NCI-H524 (cell line): ENCODE measurements around the gene SHC1.

ENCODE experiments used
- DNase-seq, 2 experiments: peaks; one replicate each; lab custom pipeline; 2025; lab: John Stamatoyannopoulos, UW

The SHC1 gene

DNA sequence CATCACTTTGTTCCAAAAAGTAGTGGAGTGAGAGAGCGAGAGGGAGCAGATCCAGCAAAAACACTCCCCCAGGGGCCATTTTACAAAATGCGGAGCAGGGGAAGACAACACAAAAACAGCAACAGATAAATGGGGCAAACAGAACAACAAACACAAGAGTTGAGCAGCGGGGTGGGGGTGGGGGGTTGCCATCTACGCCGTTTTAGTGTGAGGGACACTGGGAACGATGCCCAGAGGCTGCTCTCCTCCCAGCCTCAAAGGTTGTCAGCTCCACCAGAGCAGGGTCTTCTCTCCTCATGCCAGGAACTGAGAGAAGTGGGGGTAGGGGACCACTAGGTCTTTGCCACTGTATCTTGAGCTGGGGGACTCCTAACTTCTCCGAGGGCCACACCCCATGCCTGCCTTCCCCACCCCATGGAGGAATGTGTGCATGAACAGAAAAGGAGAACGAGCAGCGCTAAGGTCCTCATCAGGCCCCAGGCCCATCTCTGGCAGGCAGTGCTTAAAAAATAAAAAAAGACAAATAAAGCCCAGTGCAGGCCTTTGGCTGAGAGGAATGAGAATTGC lies 13.4 kb downstream of the SHC1 start:
- no peak for DNase-seq

DNA sequence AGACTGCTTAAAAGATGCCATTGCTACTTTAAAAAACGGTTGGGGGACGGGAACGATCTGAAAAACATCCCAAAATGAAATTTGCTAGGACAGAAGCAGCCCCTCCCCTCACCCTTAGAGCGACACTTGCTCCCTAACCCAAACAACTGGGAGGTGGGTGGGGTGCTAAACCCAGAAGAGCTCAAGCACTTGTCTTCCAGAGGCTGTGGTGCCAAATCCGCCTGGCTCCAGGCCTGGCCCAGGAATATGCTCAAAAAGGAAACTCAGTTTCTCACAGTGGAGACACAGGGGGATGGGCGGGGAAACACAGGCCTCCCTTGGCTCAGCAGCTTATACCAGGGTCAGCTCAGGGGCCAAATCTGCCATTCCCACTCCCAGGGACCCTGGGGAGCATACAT lies 14.0 kb downstream of the SHC1 start:
- DNase-seq: peak in 1 of 2 experiments; percentile 65

DNA sequence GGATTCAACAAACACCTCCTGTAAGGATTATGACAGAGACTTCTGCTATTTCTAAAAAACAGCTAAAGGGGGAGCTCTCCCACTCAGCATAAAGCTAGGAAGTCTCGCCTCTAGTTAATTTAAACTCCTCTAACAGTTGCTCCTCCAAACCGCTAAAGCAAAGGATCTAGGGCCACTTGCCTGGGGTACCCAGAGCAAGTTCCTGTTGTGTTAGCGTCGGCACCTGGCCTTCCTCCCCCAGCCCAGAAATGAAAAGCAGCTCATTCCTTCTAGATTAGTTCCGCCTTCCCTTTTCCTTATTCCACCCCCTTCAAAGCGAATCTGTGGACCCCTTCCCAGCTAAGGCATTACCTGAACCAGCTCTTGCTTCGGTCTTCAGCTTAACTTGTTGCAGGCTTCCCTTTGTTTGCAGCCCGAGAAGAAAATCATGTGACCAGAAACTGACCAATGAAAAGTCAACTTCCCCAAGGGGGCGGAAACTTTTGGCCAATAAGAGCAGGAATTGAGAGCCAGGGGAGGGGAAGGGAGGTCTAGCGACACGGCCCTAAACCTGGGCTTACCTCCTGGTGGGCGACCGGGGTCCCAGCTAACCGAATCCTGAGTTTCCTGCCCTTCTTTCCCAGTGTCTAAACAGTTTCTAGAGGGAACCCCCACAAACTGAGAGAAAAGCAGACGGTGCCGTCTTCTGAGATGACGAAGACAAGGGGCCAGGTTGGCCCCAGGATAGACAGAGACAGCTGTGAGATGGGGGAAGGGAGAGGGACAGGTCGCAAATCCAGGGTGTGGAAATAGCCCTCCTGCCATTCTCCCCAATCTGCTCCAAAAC lies 14.6 kb downstream of the SHC1 start, which contains the start of gene PBXIP1:
PBXIP1 (minus strand) TSS at position 382 of the 826 bp plus-strand sequence. CDS start 2,378 bp downstream, outside the sequence.
- peak; percentile 84 to 90 for DNase-seq

DNA sequence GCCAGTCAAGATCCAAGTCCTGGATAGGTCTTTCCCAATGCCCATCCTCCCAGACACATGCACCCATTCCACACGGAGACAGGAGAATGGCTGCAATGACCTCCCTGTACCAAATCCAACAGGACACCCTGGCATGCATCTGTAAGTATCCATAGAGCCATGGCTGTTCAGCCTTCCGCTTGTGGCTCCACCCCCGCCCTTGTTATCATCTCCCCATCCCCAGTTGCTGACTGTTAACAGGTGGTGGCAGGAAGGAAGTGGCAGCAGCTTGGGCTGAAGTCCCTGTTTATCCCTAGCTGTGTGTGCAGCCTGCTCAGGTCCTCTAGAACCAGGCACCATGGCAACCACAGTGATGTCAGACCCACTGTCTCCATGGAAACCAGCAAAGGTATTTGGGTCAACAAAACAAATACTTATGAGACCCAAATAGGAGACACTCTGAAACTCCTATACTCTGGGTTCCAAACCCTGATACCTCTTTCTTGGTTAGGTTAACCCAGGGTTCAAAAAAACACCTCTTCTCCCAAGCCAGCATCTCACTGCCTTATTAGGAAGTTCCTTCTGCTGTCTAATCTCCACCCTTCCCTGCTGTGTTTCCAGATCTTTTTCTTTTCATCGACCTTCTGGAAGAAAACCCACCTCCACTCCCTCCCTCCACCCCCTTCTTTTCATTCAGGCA lies 15.4 kb downstream of the SHC1 start:
- peak; percentile 87 to 88 for DNase-seq

DNA sequence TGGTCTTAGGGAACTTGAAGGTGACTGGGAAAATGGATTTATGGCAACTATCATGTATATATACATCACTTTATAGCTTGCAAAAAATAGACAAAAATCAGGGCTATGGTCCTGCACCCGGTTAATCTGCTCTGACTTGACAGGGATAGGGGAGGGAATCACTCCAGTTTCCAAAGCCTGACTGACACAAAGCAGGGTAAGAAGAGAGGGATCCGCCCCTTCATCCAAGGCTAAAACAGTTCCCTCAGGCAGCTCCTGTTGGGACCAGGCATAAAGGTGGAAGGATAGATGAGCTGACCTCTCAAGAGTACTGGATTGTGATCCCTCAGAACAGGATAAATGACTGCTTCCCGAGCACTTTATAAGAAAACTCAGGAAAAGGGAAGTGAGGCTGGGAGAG lies 16.0 kb downstream of the SHC1 start:
- no peak for DNase-seq

DNA sequence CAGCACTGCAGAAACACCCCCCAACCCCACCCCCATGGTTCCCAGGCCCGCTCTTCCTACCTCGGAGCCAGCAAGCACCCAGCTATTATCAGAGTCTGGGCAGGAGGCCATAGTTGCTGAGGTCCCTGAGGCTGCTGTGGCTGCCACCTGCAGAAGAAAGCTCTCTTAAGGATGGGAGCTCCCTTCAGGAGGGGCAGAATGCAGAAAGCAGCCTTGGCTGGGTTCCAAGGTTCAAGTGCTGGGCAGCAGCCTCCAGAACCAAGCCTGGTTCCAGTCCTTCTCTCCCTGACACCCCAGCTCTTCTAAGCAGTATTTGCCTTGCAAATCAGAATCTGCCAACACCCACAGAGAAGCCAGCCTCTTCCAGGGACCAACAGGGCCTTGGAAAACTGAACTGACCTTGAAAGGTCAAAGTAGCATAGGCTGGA lies 16.9 kb downstream of the SHC1 start:
- DNase-seq: no peak

DNA sequence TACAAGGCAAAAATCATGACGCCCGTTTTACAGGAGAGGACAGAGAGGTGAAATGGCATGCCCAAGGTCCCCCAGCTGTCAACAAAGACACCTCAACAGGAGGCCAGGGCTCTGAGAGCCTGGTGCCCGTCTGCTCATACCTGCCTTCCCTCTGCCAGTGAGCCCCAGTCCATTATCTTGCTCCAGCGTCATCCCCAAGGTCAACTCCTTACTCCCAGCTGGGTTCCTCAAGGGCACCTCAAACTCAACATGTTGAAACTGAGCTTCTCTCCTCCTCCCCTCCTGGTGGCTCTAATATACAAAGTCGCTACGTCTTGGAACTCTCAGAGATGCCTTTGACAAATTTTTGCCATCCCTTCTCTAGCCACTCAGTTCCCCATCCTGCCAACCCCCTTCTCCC lies 17.9 kb downstream of the SHC1 start:
- DNase-seq: no peak

DNA sequence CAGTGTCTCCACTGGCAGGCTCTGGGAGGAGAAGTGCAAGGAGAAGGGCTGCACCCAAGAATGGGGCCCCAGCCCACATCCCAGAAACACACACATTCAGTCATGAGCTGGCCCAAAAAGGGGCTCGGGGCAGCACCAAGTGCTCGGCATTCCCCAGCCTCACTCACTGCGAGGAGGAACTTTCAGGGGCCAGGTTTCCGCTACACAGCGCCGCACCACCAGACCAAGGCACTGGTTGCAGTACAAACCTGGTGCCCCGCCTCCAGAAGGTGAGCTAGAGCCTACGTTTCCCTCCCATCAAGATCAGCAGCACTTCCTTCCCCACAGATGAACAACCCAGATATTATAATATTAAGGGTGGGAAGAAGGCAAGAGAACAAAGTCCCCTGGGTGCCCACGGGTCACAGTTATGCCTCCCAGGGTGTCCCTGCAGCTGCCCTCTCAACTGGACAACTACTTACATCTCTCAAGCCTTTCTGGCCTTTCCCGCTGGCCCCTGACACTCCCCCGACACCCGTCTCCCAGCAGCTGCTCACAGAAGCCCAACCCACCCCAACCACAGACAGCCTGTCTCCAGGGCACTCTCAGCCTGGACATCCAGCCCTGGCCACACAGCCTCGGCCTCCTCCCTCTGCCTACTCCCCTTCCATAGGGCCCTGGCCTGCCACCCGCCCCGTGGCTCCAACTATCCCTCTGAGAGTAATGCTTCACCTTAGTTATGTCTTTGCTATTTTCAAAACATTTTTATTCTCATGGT lies 18.5 kb downstream of the SHC1 start:
- DNase-seq: no peak

DNA sequence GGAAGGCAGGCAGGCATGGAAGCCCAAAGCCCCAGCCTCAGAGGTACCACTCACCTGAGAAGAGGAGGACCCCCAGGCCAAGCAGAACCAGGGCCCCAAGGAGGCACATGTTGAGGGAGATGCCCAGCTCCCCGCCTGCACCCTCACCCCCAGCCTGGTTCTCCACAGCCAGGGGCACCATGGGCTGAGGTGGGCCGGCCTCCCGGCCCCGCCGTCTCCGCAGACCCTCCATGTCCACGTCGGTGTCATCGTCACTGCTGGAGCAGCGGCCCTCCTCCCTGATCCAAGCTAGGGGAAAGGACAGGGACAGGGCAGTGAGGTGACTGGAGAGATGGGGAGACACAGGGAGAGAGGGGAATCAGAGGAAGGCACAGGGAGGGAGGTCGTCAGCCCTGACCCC lies 22.5 kb downstream of the SHC1 start:
- no peak for DNase-seq

DNA sequence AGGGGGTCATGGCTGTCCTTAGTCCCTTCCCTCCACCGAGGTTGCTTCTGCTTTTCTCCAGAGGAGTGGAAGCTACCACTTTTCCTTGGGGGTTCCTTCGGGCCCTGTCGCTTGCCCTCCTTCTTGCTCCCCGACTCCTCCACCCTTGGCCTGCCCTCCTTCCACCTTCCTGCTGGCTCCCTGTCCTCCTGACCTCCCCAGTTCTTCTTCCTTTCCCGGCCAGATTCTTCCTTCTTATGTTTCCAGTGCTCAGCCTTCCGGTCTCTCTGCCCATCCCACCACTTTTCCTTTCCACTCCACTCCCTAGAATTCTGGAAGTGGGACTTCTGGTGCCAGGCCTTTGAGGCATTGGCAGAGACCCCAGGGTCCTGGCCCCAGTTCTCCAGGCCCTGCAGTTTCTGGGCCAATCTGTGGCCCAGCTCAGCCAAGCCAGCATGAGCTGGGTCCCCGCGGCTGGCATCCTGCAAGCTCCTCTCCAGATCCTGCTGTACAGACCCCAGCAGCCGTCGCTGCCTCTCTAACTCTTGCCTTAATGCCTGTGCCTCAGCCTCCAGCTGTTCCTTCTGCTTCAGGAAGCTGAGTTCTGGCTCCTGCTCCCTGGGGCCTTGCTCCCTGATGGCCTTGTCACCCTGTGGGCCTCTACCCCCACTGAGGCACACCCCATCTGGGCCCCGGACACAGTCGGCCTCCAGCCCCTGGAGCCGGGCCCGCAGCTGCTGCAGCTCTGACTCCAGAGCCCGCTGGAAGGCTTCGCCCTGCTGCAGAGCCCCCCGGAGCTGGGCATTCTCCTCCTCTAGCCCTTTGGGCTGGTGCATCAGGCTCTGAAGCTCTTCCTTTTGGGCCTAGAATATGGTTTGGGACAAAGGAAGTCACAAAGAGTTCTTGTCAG lies 24.3 kb downstream of the SHC1 start:
- DNase-seq: no peak

DNA sequence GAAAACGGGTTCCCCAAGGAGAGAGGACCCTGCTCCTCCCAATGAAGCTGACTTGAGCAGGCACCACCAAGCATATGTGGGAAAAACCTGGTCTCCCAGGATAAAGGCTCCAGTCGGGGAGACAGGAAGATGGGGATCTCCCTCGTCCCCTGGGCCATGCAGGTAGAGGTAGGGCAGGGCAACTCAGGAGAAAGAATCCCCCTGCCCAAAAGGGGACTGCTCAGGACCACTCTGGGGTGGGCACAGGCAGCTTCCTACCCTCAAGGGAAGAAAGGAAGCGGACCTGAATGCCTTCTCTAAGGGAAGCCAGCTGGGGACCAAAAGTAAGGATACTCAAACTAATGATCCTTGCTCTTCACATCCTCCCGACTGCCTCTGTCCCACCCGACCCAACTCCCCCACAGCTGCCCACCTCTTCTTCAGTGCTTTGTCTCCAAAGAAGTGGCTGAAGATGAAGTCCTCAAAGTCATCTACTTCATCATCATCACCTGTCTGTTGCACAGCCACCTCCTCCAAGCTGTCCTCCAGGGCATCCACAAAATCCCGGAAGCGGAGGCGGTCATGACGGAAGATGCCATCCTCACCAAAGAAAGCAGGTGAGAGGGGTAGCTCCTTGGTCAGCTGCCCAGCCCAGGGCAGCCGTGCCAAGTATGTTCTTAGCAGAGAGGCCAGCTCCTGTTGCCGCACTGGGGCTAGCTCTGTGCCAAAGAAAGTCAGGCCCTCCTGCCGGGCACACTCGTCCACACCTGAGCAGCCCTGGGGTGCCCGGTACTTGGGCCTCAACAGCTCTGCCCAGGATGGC lies 25.2 kb downstream of the SHC1 start:
- DNase-seq: no peak

DNA sequence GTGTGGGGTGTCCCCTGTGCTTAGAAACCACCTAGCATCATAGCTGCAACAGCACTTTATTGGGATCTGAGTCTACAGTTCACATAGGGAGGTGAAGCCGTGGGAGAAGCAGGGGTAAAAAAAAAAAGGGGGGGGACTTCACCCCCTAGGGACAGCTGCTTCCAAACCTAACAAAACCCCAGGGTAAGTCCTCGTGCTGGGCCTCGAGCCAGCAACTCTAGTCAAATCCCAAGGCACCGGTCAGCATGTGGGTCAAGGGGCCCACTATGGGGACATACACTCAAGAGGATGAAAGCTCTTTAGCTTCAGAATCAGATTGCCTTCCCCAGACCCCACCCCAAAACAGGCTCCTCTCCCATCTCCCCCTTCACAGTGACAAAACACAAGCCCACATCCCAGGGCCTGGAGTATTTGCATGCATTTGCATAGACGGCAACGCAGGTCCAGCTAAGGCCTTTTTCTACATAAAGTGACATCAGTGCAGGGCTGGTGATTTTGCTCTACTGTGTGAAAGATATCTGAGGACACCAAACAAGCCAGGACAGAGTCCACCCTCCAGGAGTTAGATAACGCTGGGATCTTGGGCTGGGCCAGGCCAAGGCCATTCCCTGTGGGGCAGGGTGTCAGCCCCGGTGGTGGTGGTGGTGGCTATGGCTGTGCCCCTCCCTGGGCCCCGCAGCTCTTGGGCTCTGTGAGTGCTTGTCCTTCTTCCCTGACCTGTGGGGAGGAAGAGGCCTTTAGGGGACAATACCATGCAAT lies 26.0 kb downstream of the SHC1 start:
- no peak for DNase-seq

DNA sequence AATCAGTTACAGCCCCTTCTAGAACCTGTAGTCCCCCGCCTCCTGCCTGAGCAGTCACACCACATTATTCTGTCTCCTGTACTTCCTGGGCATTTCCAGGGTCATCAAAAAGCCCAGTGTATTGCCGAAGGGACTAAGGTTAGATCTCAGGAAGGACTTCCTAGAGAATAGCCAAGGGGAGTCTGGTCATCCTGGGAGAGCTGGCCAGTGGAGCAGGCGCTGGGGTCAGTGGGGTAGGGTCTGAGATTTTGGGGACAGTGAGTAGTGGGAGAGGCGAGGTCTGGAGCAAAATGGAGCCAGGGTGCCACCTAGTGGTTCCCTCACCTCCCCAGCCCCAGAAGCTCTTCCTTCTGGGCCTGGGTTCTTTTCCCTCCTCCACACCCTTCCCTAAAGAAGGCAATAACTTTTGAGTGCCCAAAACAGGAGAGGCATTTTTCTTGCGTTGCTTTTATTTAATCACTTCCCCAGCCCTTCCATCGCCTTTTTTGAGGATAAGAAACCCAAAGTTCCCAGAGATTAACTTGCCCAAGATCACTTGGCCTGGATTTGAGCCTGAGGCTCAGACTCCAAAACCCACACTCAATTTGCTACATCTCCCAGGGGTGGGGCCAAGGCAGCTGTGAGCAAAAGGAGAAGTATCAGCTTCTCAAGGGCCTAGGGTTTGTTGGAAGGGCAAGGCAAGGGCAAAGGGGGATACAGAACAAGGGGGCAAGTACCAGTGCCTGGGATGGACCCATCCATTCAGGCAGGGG lies 26.7 kb downstream of the SHC1 start:
- DNase-seq: peak; percentile 8 to 21

DNA sequence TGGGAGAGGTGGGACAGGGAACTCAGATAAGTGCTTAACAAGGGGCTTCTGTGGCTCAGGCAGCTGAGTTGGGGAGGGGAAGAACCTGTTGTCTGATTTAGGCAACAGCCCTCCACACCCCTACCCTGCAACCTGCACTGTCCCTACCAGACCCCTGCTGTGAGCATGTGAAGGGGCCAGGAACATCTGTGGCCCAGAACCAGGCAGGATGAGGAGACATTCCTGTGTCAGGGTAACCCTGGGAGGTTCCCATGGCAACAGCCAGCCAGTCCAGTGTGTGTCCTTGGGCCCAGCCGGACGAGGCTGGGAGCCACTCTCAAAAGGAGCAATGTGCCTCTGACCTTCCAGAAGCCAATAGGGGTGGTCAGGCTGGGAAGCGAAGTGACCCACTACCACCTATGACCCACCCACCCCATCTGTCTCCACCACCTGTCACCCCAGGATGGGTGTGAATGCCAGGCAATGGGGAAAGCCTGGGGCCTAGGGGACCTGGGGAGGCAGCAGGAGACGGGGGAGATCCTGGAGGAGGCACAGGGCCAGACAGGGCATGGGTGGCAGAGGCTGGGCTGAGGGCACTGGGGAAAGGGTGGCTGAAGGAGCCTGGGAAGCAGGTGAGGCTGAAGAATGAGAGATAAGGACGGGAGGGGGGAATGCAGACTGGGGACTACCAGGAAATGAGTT lies 29.1 kb downstream of the SHC1 start:
- DNase-seq: peak; percentile 94 to 96

DNA sequence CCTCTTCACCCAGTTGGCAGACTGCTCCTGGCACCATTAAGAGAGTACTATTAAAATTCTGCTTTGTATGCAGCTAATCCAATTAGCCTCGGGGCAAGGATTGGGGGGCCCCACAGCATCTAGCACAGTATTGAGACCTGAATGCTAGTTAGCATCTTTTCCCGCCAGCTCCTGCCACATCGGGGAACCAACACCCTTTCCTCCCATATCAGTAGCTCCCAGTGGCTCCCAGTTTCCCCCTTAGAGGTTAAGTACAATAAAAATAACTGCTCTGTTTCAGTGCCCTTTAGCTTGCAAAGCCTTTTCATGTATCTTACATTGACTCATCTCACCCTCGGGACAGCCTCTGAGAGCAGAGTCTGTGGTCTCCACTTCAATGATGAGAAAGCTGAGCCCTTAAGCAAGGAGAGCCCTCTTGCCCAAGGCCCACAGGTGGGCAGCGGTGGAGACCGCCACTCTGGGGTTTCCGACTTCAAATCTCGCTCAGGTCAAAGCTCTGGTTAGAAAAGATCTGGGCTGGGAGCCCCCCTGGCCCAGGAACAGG lies 29.8 kb downstream of the SHC1 start:
- peak; percentile 56 to 83 for DNase-seq

DNA sequence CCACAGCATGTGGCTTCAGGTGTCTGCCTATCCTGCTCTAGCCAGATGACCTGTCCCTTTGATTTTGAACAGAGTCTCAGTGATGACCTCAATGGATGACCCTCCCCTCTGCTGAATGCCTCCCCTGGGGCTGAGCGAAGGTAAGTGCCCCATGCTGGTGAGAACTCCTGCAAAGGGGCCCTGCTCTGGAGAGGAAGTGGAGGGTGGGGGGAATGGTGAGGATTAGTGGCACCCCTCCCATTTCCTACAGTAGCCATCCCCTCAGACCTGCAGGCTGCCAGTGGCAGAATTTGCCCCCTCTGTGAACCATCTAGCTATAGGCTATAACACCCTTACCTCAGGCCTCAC lies 30.4 kb downstream of the SHC1 start:
- DNase-seq: no peak

DNA sequence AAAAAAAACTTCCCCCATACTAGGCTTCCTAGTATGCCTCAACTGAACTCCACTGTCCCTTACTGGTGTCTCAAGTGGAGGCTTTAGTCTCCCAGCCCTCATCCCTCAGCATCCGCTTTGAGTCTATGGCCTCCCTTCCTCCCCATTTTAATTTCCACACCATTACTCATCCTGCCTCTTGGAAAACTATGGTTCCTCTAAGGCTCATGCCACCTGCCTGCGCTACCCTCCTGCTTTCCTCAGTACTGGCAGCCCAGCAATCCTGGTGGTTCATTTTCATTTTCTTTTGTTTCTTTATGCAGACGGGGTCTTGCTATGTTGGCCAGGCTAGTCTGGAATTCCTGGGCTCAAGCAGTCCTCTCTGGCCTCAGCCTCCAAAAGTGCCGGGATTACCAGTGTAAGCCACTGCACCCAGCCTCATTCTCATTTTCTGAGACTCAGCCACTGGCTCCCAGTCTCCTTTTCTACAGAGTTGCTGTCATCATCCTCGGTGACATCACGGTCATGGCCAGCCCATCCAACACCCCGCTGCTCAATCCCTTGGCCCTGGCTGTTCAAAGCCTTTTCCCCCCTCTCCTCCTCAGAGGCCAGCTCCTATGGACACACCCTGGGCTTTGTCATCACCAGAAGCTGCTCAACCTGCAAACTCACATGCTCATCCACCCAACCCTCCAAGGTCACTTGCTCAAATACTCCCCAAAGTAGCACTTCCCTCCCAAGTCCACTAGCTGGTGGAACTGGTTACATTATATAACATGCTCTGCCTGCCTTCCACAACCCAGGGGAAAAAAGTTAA lies 31.7 kb downstream of the SHC1 start:
- no peak for DNase-seq
